Measurements from ENCODE around the gene WDR70. TPM values are rescaled to one million over a fixed set of nuclear protein-coding genes. Genes with fewer than 3 reads are reported as not detected.
A peak's percentile ranks its signal among the peaks of the same experiment; 100 is the strongest.

Gene WDR70
- total RNA-seq, 1 donor from 2014 or later = 31.3 TPM

DNA sequence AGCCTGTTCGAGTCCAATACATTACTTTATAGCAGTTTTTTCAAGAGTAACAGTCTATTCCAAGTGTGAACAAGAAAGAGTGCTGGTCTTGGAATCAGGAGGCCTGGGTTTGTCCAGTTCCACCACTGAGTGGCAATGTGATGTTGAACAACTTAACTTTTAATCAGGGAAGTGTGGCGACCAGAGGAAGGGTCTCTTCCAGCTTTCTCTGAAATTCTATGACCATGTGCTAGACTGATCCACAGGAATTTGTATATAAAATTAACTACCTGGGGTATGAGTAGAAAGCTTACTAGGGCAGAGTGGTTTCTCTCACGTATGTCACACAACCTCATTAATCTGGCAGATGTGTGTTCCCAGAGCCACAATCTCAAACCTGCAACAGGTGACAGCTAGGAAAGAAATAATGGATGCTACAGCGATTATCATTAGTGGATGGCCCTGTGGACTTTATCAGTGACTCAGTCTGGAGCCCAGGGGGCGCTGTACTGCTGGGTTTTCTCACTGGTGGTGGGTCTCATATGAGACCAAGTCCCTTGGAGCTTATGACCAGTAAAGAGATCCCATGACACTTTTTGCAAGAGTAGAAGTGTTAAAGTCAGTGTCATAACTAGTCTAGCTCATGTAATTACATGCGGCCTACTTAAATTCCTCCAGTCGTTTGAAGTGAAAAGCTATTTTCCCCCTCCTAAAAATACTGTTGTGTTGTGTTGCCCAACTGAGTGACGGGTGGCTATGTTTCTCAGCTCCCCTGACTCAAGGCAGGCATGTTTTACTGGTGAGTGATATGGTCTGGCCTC lies 344.2 kb downstream of the WDR70 start:
- Histone ChIP-seq H3K9ac (ENCODE audit: low read length) (peak overlapping the region; percentile 56), H3K9me3 (ENCODE audit: insufficient read depth, low read depth, low read length) (no peaks in the 10 kb centered on the region), H3K4me2 (ENCODE audit: low read length) (peak overlapping the region; percentile 51), H4K20me1 (ENCODE audit: insufficient read depth, low read length) (no peaks in the 10 kb centered on the region), H3K79me2 (ENCODE audit: insufficient read depth, low read length) (no peaks in the 10 kb centered on the region), H3K27ac (ENCODE audit: low read depth, low read length) (peak overlapping the region; percentile 89), H3K4me3 (ENCODE audit: insufficient read depth, low read depth, low read length) (no peak overlapping the region), H2AFZ (ENCODE audit: low read depth, low read length) (no peak overlapping the region), H3K36me3 (ENCODE audit: insufficient read depth, low read length) (peaks cover 6% of the 10 kb centered on the region), H3K4me1 (ENCODE audit: insufficient read depth, low read length) (peaks cover 45% of the 10 kb centered on the region), H3K27me3 (ENCODE audit: insufficient read depth, low read length) (no peaks in the 10 kb centered on the region)
- no peaks in the 10 kb centered on the region for H3K27me3 Mint-ChIP-seq (ENCODE audit: low read depth, unreplicated experiment)
- DNase-seq (ENCODE audit: low read depth) (peak; percentile 63), FAIRE-seq (no peak)
- peak overlapping the region; percentile 29 for H3K27ac Mint-ChIP-seq (ENCODE audit: unreplicated experiment)
- TF ChIP-seq, protein P1, sequence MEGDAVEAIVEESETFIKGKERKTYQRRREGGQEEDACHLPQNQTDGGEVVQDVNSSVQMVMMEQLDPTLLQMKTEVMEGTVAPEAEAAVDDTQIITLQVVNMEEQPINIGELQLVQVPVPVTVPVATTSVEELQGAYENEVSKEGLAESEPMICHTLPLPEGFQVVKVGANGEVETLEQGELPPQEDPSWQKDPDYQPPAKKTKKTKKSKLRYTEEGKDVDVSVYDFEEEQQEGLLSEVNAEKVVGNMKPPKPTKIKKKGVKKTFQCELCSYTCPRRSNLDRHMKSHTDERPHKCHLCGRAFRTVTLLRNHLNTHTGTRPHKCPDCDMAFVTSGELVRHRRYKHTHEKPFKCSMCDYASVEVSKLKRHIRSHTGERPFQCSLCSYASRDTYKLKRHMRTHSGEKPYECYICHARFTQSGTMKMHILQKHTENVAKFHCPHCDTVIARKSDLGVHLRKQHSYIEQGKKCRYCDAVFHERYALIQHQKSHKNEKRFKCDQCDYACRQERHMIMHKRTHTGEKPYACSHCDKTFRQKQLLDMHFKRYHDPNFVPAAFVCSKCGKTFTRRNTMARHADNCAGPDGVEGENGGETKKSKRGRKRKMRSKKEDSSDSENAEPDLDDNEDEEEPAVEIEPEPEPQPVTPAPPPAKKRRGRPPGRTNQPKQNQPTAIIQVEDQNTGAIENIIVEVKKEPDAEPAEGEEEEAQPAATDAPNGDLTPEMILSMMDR (IDR thresholded peaks at IDR 0.05; ENCODE audit: insufficient read depth, low read depth, low read length) = peak; percentile 45
- no peak for TF ChIP-seq EZH2 (IDR thresholded peaks at IDR 0.05; ENCODE audit: insufficient read depth, low read length)
- H3K9me3 Mint-ChIP-seq (ENCODE audit: unreplicated experiment) = no peaks in the 10 kb centered on the region
- H3K36me3 Mint-ChIP-seq (ENCODE audit: low read depth, unreplicated experiment) = peaks cover 3% of the 10 kb centered on the region
- H3K4me1 Mint-ChIP-seq (ENCODE audit: low read depth, unreplicated experiment) = peaks cover 59% of the 10 kb centered on the region
- no peak overlapping the region for H3K4me3 Mint-ChIP-seq (ENCODE audit: unreplicated experiment)

DNA sequence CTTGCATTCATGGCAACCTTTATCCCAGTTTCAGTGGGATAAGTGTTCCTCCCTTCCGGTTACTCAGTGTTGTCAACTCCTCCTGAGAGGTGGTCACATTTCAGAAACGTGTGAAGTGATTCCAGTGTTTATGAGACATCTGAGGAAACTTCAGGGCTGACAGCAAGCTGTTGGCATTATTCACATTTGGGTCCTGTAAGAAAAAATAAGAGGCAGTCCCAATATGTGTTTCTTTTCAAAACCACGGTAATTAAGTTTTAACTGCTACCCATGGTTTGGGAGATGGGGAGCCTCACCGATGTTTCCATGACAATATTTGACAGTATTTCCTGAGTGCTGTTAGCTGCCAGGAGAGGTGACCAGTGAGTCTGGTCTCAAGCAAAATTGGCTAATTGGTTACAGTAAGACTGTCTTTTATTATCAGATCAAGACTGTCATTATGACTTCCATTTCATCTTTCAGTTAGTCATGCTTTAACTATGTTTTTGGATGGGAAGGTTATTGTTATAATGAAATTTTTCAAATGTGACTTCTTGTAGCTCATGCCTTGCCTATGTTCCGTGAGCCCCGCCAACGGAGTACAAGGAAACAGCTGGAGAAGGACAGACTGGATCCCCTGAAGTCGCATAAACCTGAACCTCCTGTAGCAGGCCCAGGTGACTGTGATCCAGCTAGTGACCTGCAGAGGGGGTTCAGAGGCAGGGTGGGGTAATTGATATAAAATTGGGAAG lies 345.4 kb downstream of the WDR70 start:
- Histone ChIP-seq H3K4me3 (ENCODE audit: insufficient read depth, low read depth, low read length) (no peak overlapping the region), H2AFZ (ENCODE audit: low read depth, low read length) (no peak overlapping the region), H4K20me1 (ENCODE audit: insufficient read depth, low read length) (no peaks in the 10 kb centered on the region), H3K4me1 (ENCODE audit: insufficient read depth, low read length) (peaks cover 43% of the 10 kb centered on the region), H3K9me3 (ENCODE audit: insufficient read depth, low read depth, low read length) (no peaks in the 10 kb centered on the region), H3K79me2 (ENCODE audit: insufficient read depth, low read length) (no peaks in the 10 kb centered on the region), H3K36me3 (ENCODE audit: insufficient read depth, low read length) (peaks cover 8% of the 10 kb centered on the region), H3K27me3 (ENCODE audit: insufficient read depth, low read length) (no peaks in the 10 kb centered on the region), H3K9ac (ENCODE audit: low read length) (peak overlapping the region; percentile 51), H3K4me2 (ENCODE audit: low read length) (peak overlapping the region; percentile 27), H3K27ac (ENCODE audit: low read depth, low read length) (peak overlapping the region; percentile 89)
- DNase-seq (ENCODE audit: low read depth) (peak; percentile 69), FAIRE-seq (no peak)
- no peaks in the 10 kb centered on the region for H3K27me3 Mint-ChIP-seq (ENCODE audit: low read depth, unreplicated experiment)
- peaks cover 52% of the 10 kb centered on the region for H3K4me1 Mint-ChIP-seq (ENCODE audit: low read depth, unreplicated experiment)
- no peak overlapping the region for H3K4me3 Mint-ChIP-seq (ENCODE audit: unreplicated experiment)
- TF ChIP-seq EZH2 (IDR thresholded peaks at IDR 0.05; ENCODE audit: insufficient read depth, low read length) = no peak
- TF ChIP-seq, protein P1 (IDR thresholded peaks at IDR 0.05; ENCODE audit: insufficient read depth, low read depth, low read length) = no peak
- H3K27ac Mint-ChIP-seq (ENCODE audit: unreplicated experiment) = peak overlapping the region; percentile 79
- peaks cover 4% of the 10 kb centered on the region for H3K36me3 Mint-ChIP-seq (ENCODE audit: low read depth, unreplicated experiment)
- no peaks in the 10 kb centered on the region for H3K9me3 Mint-ChIP-seq (ENCODE audit: unreplicated experiment)

All from astrocyte (in vitro differentiated cells and primary cell).